Neural cell (in vitro differentiated cells): ENCODE data around the gene CA11. TPM values are rescaled to one million over a fixed set of nuclear protein-coding genes. Genes with fewer than 3 reads are reported as not detected.

Source experiments
- H2AFZ ChIP-seq: fragments of 200-600, 300-800 bp; sonication (generic), shearing (Covaris generic); 2 replicates; pipeline ENCODE4 v1.6.0; 2014; ENCODE audit warnings: low read depth, mild to moderate bottlenecking, antibody characterized with exemption, low read length, moderate library complexity
- H3F3A ChIP-seq: fragments of 200-600 bp; shearing (Covaris generic); 2 replicates; pipeline ENCODE4 v1.6.1; 2016; ENCODE audit warnings: mild to moderate bottlenecking, moderate library complexity, mixed read lengths, antibody characterized with exemption, low read length; ENCODE audit not compliant: insufficient read depth, poor library complexity, severe bottlenecking
- H3K27ac ChIP-seq: fragments of 200-600, 300-800 bp; sonication (generic), shearing (Covaris generic); 2 replicates; pipeline ENCODE4 v1.5.1; 2014; ENCODE audit warnings: mild to moderate bottlenecking, low read length, moderate library complexity
- H3K27me3 ChIP-seq: fragments of 300-800, 200-600 bp; sonication (generic), shearing (Covaris generic); 2 replicates; pipeline ENCODE4 v1.6.0; 2014; ENCODE audit warnings: mild to moderate bottlenecking, low read depth, low read length, moderate library complexity; ENCODE audit not compliant: insufficient read depth
- H3K36me3 ChIP-seq: fragments of 300-800, 200-600 bp; sonication (generic), shearing (Covaris generic); 2 replicates; pipeline ENCODE4 v1.5.1; 2014; ENCODE audit warnings: mild to moderate bottlenecking, antibody characterized with exemption, low read length, moderate library complexity; ENCODE audit not compliant: insufficient read depth
- H3K4me2 ChIP-seq: fragments of 300-800, 200-600 bp; sonication (generic), shearing (Covaris generic); 2 replicates; pipeline ENCODE4 v1.6.0; 2014; ENCODE audit warnings: mild to moderate bottlenecking, low read length
- H3K4me3 ChIP-seq: fragments of 300-800, 200-600 bp; sonication (generic), shearing (Covaris generic); 2 replicates; pipeline ENCODE4 v1.5.1; 2014; ENCODE audit warnings: mild to moderate bottlenecking, low read length, moderate library complexity
- H3K79me2 ChIP-seq: fragments of 200-600 bp; shearing (Covaris generic); replicated peaks from 2 replicates; pipeline ENCODE4 v1.6.0; 2014; ENCODE audit warnings: mild to moderate bottlenecking, low read length, moderate library complexity; ENCODE audit not compliant: insufficient read depth
- H3K9ac ChIP-seq: fragments of 300-800, 200-600 bp; sonication (generic), shearing (Covaris generic); 2 replicates; pipeline ENCODE4 v1.6.1; 2016; ENCODE audit warnings: mild to moderate bottlenecking, low read length, mixed read lengths
- H3K9me2 ChIP-seq: fragments of 200-600 bp; shearing (Covaris generic); 2 replicates; pipeline ENCODE4 v1.6.1; 2016; ENCODE audit warnings: mild to moderate bottlenecking, low read length, mixed read lengths; ENCODE audit not compliant: insufficient read depth
- H3K9me3 ChIP-seq: fragments of 200-600, 300-800 bp; sonication (generic), shearing (Covaris generic); 2 replicates; pipeline ENCODE4 v1.6.1; 2016; ENCODE audit warnings: mild to moderate bottlenecking, mixed run types, low read length, moderate library complexity, mixed read lengths
- H4K20me1 ChIP-seq: fragments of 200-600 bp; shearing (Covaris generic); 2 replicates; pipeline ENCODE4 v1.6.1; 2016; ENCODE audit warnings: mild to moderate bottlenecking, mixed run types; ENCODE audit not compliant: insufficient read depth
- EP300 ChIP-seq: fragments of 450-650 bp; conservative IDR thresholded peaks from 2 replicates; pipeline ENCODE4 v1.6.1; 2014; ENCODE audit warnings: antibody characterized with exemption, mild to moderate bottlenecking, moderate library complexity; ENCODE audit not compliant: poor library complexity, severe bottlenecking
- EZH2 ChIP-seq: fragments of 200-600, 300-800 bp; shearing (Covaris generic), sonication (generic); IDR thresholded peaks from 2 replicates; pipeline ENCODE4 v1.6.1; 2014; ENCODE audit warnings: antibody characterized with exemption, low read length, borderline replicate concordance, mild to moderate bottlenecking; ENCODE audit not compliant: insufficient read depth, poor library complexity, severe bottlenecking
- MXI1 ChIP-seq: fragments of 450-650 bp; conservative IDR thresholded peaks from 2 replicates; pipeline ENCODE4 v1.6.1; 2014; ENCODE audit warnings: antibody characterized with exemption, mild to moderate bottlenecking; ENCODE audit not compliant: poor library complexity, severe bottlenecking
- POLR2AphosphoS5 ChIP-seq: IDR thresholded peaks from 2 replicates; pipeline ENCODE4 v1.6.1; 2012
- RAD21 ChIP-seq: fragments of 450-650 bp; conservative IDR thresholded peaks from 2 replicates; pipeline ENCODE4 v1.6.1; 2014; ENCODE audit warnings: antibody characterized with exemption, mild to moderate bottlenecking, moderate library complexity
- SMC3 ChIP-seq: fragments of 450-650 bp; conservative IDR thresholded peaks from 2 replicates; pipeline ENCODE4 v1.6.1; 2014; ENCODE audit warnings: antibody characterized with exemption, mild to moderate bottlenecking, moderate library complexity; ENCODE audit not compliant: poor library complexity
- TAF1 ChIP-seq: IDR thresholded peaks from 2 replicates; pipeline ENCODE4 v1.6.1; 2012; ENCODE audit warnings: low read depth
- polyA plus RNA-seq: library from polyadenylated mRNA; depleted of rRNA; stranded (reverse); fragments of >200 nt; gene quantifications from 2 replicates; pipeline ENCODE4 v1.2.3, GENCODE V29; 2014
- TF ChIP-seq, protein P1 (sequence below): IDR thresholded peaks from 2 replicates; pipeline ENCODE4 v1.6.1; 2012; ENCODE audit warnings: borderline replicate concordance
- TF ChIP-seq, protein P2 (sequence below): fragments of 450-650 bp; IDR thresholded peaks from 2 replicates; pipeline ENCODE4 v1.5.1; 2014; ENCODE audit warnings: antibody characterized with exemption, mild to moderate bottlenecking, moderate library complexity; ENCODE audit not compliant: poor library complexity, severe bottlenecking

The CA11 gene
- polyA plus RNA-seq, 1 donor from 2014 or later: 108 TPM

DNA sequence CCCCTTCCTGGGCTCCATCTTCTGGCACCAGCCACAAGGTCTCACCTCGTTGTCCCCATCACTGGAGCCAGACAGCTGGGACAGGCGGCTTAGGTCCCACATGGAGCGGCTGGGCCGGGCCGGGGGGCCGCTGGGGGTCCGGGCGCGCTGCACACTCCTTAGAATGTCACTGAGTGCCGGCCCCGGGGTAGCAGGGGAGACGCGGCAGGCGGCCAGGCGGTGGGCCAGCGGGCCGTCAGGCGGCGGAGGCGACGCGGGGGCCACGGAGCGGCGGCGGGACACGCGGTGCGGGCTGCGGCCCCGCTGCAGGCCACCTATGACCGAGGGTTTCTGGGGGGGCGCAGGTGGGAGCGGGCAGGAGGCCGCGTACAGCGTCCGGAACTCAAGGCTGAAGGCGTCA lies 42.5 kb downstream of the CA11 start:
- no peaks in the 10 kb centered on the region for H3K36me3 ChIP-seq
- TF ChIP-seq, protein P1, sequence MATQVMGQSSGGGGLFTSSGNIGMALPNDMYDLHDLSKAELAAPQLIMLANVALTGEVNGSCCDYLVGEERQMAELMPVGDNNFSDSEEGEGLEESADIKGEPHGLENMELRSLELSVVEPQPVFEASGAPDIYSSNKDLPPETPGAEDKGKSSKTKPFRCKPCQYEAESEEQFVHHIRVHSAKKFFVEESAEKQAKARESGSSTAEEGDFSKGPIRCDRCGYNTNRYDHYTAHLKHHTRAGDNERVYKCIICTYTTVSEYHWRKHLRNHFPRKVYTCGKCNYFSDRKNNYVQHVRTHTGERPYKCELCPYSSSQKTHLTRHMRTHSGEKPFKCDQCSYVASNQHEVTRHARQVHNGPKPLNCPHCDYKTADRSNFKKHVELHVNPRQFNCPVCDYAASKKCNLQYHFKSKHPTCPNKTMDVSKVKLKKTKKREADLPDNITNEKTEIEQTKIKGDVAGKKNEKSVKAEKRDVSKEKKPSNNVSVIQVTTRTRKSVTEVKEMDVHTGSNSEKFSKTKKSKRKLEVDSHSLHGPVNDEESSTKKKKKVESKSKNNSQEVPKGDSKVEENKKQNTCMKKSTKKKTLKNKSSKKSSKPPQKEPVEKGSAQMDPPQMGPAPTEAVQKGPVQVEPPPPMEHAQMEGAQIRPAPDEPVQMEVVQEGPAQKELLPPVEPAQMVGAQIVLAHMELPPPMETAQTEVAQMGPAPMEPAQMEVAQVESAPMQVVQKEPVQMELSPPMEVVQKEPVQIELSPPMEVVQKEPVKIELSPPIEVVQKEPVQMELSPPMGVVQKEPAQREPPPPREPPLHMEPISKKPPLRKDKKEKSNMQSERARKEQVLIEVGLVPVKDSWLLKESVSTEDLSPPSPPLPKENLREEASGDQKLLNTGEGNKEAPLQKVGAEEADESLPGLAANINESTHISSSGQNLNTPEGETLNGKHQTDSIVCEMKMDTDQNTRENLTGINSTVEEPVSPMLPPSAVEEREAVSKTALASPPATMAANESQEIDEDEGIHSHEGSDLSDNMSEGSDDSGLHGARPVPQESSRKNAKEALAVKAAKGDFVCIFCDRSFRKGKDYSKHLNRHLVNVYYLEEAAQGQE: no peak
- TF ChIP-seq RAD21 (no peak), MXI1 (no peak), POLR2AphosphoS5 (no peak), TAF1 (no peak), SMC3 (no peak), EP300 (no peak)
- TF ChIP-seq, protein P2, sequence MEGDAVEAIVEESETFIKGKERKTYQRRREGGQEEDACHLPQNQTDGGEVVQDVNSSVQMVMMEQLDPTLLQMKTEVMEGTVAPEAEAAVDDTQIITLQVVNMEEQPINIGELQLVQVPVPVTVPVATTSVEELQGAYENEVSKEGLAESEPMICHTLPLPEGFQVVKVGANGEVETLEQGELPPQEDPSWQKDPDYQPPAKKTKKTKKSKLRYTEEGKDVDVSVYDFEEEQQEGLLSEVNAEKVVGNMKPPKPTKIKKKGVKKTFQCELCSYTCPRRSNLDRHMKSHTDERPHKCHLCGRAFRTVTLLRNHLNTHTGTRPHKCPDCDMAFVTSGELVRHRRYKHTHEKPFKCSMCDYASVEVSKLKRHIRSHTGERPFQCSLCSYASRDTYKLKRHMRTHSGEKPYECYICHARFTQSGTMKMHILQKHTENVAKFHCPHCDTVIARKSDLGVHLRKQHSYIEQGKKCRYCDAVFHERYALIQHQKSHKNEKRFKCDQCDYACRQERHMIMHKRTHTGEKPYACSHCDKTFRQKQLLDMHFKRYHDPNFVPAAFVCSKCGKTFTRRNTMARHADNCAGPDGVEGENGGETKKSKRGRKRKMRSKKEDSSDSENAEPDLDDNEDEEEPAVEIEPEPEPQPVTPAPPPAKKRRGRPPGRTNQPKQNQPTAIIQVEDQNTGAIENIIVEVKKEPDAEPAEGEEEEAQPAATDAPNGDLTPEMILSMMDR: no peak
- no peaks in the 10 kb centered on the region for H3K27me3 ChIP-seq
- H3K9me3 ChIP-seq: no peaks in the 10 kb centered on the region
- H3K4me2 ChIP-seq: no peak overlapping the region
- H4K20me1 ChIP-seq: no peaks in the 10 kb centered on the region
- H3K27ac ChIP-seq: no peak overlapping the region
- no peaks in the 10 kb centered on the region for H3K79me2 ChIP-seq
- H3K9me2 ChIP-seq: no peaks in the 10 kb centered on the region
- no peak overlapping the region for H3K4me3 ChIP-seq
- H2AFZ ChIP-seq: no peak overlapping the region
- no peaks in the 10 kb centered on the region for H3F3A ChIP-seq
- no peak overlapping the region for H3K9ac ChIP-seq

DNA sequence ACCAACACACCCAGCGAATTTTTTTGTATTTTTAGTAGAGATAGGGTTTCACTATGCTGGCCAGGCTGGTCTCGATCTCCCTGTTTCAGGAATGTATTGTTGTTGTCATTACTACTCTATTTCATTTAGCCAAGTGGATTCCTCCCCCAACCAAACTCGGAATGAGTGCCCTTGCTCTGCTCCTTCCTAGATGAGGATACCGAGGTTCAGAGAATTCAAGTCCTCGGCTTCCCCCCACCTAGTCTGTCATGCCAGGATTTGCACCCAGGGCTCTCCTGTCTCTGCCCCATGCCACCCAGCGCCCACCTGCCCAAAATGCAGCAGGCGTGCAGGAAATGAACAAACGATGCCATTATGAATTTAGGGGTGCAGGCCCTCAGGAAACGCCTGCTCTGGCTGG lies 43.0 kb downstream of the CA11 start:
- Histone ChIP-seq H3K4me3 (no peak overlapping the region), H3K36me3 (no peaks in the 10 kb centered on the region), H3K9ac (no peak overlapping the region), H4K20me1 (no peaks in the 10 kb centered on the region), H3K27ac (no peak overlapping the region), H3K79me2 (no peaks in the 10 kb centered on the region), H2AFZ (no peak overlapping the region), H3K4me2 (no peak overlapping the region), H3K9me2 (no peaks in the 10 kb centered on the region), H3K9me3 (no peaks in the 10 kb centered on the region), H3F3A (no peaks in the 10 kb centered on the region), H3K27me3 (no peaks in the 10 kb centered on the region)
- TF ChIP-seq EZH2 (no peak), TAF1 (no peak), RAD21 (no peak), POLR2AphosphoS5 (no peak), SMC3 (no peak), MXI1 (no peak), EP300 (no peak)
- TF ChIP-seq, protein P2: no peak
- TF ChIP-seq, protein P1: no peak
